GM20431 (cell line): ENCODE results near the gene EMILIN2.
"Not testable (repeated sequence)": the region's sequence is repeated elsewhere in the genome, so short reads cannot be mapped to it uniquely, and the experiment has no call there.

Source experiments
- in situ Hi-C: fragments of 300-500 bp; cut with MseI, MboI; formaldehyde crosslinking; loops from one replicate; pipeline ENCODE4 v1.15.0; 2020; ENCODE audit warnings: low sequenced_read_pairs; ENCODE audit not compliant: unreplicated experiment

Gene EMILIN2

DNA sequence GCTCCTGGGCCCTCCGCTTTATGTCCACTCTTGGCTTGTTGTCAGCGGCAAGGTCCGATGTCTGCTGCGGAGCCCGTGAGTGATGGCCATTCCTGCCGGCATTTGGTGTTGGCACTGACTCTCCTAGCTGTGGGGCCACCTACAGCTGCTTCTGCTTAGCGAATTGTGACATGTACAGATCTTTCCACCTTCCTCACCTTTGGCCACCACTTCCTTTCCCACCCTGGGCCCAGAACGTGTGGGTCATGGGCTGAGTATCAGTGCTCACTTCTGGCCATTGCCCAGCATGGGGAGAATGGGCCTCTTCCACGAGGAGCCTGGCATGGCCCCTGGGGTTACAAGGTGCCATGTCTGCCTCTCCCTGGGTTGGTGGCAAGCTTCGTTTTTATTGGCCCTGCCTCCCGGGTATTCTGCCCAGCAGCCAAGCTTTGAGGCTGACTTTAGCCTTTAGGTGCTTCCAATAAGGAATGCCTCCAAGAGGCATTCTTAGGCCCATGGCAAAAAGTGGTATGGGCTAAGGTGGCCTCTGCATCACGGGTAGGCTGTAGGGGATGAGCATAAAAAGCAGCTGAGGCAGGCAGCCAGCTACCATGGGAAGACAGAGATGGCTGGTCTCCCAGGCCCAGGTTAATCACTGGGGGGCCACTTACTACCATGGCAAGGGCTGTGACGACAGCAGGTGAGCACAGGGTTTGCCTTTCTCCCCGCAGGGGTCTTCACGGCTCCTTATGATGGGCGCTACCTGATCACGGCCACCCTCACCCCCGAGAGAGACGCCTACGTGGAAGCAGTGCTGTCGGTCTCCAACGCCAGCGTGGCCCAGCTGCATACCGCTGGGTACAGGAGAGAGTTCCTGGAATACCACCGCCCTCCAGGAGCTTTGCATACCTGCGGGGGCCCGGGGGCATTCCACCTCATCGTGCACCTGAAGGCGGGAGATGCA is 65.8 kb downstream of the EMILIN2 start:
- in situ Hi-C loops, result no loop called here

DNA sequence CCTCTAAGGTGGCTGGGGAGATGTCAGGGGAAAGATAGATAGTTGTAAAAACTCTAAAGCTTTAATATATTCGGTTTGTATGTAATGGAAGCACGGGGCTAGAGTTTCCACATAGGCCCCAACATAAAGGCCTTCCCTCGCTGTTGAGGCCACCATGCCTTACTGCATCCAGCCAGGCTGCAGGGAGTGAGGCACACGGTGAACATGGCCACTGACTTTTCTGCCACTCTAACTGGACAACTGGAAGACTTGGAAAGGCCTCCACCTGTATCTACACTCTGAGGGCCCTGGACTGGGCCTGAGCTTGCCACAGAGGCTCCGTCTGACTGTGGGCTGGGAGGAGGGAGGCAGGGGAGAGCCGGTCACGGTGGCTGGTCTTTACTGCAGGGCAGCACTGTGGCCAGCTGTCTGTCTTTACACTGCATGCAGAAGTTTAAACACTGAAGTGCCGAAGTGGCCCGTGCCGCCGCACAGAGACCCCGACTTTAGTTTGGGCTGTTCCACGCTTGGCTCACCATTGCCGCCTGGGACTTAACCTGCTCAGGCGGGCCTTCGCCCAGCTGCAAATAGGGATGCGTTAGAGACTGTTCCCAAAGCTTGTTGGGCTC is 66.7 kb downstream of the EMILIN2 start:
- in situ Hi-C loops, result no loop called here

DNA sequence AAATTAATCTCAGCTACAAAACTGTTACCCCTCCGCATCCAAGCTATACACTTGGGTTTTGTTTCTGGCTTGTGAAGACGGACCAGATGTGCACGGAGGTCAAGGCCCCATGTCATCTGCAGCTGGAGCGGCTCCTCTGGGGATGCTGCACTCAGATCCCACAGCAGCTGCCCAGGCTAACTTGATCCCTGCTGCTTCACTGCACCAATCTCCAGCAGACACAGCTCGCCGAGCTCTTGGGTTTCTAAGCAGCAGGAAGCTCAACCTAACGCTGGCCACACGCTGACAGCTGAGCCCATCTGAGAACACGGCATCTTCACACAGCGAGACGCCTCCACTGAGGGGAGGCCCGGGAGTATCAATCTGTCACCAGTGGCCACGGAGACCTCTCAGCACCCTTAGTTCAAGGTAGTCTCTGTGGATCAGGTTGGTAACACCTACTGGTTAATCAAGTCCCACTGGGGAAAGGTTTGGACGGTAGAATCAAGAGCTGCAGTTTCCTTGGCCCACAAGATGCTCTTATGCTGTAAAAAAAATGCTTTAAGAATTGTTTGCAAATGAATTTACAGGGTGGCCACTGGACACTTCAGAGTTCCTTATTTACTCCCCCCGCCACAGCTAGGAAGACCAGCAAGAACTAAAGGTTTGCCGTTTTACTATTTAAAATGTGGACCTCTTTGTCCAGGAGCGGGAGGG is 67.5 kb downstream of the EMILIN2 start:
- in situ Hi-C loops, result no loop called here

- in situ Hi-C loops, result no loop called here
These were observed 68.1 kb downstream of the EMILIN2 start for GRCh38 chr18:2914881-2915240.

DNA sequence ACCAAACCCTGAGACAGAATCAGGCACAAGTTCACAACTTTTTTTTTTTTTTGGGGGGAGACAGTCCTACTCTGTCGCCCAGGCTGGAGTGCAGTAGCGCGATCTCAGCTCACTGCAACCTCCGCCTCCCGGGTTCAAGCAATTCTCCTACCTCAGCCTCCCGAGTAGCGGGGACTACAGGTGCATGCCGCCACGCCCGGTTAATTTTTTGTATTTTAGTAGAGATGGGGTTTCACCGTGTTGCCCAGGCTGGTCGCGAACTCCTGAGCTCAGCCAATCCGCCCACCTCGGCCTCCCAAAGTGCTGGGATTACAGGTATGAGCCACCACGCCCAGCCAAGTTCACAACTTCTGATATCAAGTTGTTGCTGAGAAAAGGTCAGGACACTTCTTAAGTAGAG is 68.7 kb downstream of the EMILIN2 start:
- in situ Hi-C loops, result not testable (repeated sequence)

DNA sequence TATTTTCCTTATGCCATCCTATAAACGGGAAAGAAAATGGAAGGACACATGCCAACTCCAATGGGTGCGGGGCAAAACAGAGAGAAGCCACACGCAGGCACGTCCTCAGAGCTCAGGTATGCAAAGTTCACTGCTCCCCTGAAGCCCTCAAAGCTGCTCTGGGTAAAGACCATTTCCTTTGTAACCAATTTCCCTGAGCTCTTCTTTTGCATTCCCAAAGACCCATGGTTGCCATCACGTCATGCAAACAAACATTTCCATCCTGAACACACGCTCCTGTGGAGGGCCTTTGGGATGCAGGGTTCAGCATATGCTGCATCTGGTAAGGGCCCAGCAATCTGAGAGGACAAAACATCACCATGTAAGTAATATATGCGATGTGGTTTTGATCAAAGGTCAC is 69.4 kb downstream of the EMILIN2 start:
- in situ Hi-C loops, result no loop called here

DNA sequence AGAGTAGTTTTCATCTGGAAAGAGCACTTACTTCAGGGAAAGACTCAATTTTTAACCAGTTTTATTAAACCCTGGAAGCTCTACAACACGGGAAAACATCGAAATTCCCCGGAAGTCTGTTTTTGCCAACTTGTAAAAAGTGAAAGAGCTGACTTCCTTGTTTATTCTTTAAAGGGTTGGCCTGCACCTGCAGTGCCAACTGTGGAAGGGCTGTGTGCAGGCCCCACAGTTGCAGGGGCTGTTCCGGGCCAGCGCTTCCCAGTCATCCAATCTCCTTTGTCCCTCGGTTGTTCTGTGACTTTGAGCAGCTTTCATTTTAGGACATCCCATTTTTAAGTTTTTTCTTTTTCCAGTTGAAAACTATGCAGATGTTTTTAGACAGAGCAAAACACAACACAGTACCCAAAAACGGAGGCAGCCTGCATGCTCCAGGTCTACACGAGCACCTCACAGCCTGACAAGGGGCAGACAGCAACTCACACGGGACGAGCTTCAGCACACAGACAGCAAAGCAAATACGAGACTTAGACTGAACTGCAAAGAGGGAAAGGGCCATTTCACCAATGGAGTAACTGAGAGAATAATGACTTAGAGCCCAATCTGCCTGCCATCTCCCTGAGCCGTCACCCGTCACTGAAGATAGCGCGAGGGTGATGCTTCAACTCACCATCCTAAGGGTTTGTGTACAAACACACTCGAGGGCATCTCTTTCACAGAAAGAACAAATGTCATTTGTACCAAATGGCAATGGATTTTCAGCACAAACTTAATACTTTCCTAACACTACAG is 70.6 kb downstream of the EMILIN2 start:
- in situ Hi-C loops, result no loop called here

DNA sequence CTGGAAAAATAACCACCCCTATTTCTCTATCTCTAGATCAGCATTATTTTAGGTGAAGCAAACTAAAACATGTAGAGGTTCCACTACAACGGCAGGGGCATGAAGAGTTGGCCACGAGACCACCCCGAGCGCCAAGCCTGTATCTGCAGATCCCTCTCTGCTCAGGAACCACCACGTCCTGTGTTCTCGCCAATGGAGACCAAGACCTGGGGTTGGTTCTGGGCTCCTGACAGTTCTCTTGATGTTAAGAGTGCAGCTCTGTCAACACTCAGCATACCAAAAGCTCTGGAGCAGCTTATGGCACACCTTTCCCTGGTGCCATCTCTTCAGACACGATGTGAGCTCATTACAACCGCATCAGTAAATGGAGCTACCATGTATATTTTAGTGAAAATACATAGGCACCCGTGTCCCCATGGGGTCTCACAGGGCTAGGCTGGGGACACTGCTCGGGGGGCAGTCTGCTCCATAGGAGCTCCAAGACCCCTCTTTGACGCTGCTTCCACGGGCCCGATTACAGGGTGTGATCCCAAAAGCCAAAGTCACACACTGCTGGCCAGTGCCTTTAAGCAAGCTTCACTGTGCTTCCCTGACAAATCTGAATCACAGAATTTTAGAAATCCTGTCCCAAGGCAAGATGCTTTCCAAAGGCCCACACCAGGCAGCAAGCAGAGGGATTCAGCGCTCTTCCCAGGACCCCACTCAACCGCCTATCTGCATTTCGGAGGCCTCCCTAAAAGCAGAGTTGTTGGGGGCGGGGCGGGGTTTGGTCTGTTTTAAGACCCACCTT is 72.2 kb downstream of the EMILIN2 start:
- in situ Hi-C loops, result no loop called here

- in situ Hi-C loops, result no loop called here
These were observed 72.8 kb downstream of the EMILIN2 start for GRCh38 chr18:2919600-2919999.

- in situ Hi-C loops, result no loop called here
These were observed 73.2 kb downstream of the EMILIN2 start for GRCh38 chr18:2920027-2920426.

DNA sequence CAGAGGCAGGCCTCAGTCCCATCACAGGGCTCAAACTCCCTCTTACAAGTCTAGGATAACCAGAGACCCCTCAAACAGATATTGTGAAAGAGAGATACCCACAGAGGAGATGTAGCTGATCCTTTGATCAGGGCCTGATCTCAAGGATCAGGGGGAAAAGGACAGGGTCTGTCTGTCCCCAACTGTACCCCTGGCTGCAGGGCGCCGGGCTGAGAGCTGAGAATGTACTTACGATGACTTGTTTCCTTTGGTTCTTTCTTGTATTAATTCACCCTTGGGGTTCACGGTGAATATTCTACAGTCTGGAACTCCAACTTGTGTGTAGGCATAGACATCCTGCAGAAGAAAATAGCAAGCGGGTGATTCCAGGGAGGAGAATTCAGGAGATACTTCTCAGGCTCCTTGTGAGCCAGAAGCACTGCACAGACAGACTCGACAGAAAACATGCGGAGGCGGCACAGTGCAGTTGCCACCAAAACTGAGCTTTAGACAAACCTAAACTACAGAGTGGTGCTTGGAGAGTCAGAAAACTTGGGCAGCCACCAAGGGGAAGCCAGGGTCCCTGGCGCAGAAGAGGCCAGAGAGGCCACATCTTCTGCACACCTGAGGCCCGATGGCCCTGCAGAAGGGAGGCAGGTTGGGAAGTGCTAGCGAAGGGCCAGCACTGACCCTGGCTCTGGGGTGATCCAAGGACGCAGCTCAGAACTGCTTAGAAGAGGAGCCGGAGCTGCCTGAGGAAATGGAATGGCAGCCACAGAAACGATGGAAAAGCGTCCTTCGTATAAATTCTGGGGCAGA is 73.9 kb downstream of the EMILIN2 start:
- in situ Hi-C loops, result no loop called here

- in situ Hi-C loops, result no loop called here
These were observed 75.0 kb downstream of the EMILIN2 start for GRCh38 chr18:2921778-2922177.

- in situ Hi-C loops, result no loop called here
These were observed 76.7 kb downstream of the EMILIN2 start for GRCh38 chr18:2923464-2923863.

DNA sequence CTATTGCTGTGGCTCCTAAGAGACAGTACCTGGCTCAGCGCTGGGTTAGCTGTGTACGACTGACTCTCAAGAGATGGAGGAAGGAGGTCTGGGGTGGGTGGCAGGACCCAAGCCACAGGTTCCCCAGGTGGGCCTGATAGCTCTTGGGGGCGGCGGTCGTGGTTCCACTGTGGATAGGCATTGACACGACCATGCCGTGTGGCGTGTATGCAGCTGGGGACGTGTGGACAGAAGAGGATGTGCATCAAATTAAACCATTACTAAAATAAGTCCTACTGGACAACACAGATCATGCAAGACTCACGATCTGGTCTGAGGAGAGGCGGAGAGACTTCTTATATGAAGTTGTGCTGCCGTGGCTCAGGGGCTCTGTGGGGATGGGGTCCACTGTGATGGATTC is 78.1 kb downstream of the EMILIN2 start:
- in situ Hi-C loops, result no loop called here

GRCh38 chr18:2926528-2926927 is 79.7 kb downstream of the EMILIN2 start:
- in situ Hi-C loops, result no loop called here

DNA sequence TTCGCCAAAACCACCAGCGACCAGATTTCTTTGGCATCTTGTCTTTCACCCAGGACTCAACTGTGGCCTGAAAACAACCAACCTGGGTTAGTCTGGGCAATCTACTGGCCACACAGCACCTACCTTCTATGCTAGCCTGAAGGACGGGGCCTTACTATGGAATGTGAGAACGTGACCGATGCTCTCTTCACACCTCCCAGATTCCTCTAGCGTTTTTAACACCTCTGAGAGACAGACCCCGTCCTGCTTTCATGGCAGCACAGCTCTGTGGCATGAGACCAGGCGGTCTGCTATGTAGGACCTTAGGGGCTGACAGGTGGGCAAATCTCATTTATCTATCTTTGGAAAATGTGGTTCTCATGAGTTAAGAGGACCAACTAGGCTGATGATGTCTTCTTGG is 80.9 kb downstream of the EMILIN2 start:
- in situ Hi-C loops, result no loop called here

- in situ Hi-C loops, result loop anchor here (10.0 kb wide), 1 partner anchor 312 kb away; the partner anchor contains the start of gene MYL12A
These were observed 85.7 kb downstream of the EMILIN2 start for GRCh38 chr18:2932247-2933181.

DNA sequence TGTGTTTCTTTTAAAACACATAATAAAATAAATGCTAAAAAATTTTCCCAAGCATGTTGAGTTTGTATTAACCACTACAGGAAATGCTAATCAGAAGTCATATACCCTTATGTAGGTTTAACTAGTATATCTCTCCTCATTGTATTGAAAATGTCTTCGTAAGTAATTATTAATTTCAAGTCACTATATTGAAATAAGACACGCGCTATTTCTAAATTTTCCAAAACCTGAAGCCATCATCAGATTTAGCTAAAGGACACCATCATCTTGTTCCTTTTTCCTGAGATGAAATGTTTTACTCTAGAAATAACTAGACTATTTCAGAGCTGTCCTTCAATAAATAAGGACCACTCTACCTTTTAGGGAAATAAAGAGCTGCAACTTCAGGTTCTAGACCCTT is 87.2 kb downstream of the EMILIN2 start:
- in situ Hi-C loops, result loop anchor here (10.0 kb wide), 1 partner anchor 311 kb away; the partner anchor contains the start of gene MYL12A
